Tibial artery (tissue), 4 donors: ENCODE measurements around the gene SPG7.

ENCODE experiments used
- DNase-seq, 2 donors: peaks; one replicate each; pipeline ENCODE4 v3.0.0-alpha.2; 2019
- H3K27ac ChIP-seq, 2 donors: fragments of 200-600 bp; sonication (generic) in 1 of 2; 1 replicate in 1 of 2; 2 replicates in 1 of 2; pipeline ENCODE4 v1.5.1; 2018 to 2019; ENCODE audit warnings: mild to moderate bottlenecking in 1 of 2
- H3K27me3 ChIP-seq, 2 donors: fragments of 200-600 bp; sonication (generic) in 1 of 2; one replicate each; pipeline versions ENCODE4 v1.5.1 to v1.6.0; 2016 to 2019
- H3K36me3 ChIP-seq, 3 donors: fragments of 200-600 bp; sonication (generic) in 2 of 3; one replicate each; pipeline ENCODE4 v1.5.1; 2016 to 2019; ENCODE audit warnings: mild to moderate bottlenecking in 2 of 3
- H3K4me1 ChIP-seq, 4 donors: fragments of 200-600 bp; sonication (generic) in 2 of 4; 1 replicate in 3 of 4; 2 replicates in 1 of 4; pipeline ENCODE4 v1.5.1; 2016 to 2019
- H3K4me3 ChIP-seq, 2 donors: fragments of 200-600 bp; sonication (generic) in 1 of 2; 1 replicate in 1 of 2; 2 replicates in 1 of 2; pipeline ENCODE4 v1.5.1; 2018 to 2019; ENCODE audit warnings: mild to moderate bottlenecking in 2 of 2
- H3K9me3 ChIP-seq, 3 donors: fragments of 200-600 bp; sonication (generic) in 1 of 3; one replicate each; pipeline ENCODE4 v1.5.1; 2016 to 2019
- CTCF ChIP-seq, 2 experiments: fragments of 200-600 bp in 1 of 2; fragments of 450-650 bp in 1 of 2; IDR thresholded peaks; one replicate each; pipeline ENCODE4 v1.5.1; 2017 to 2019; ENCODE audit warnings: antibody characterized with exemption in 2 of 2, mild to moderate bottlenecking in 1 of 2, moderate library complexity in 1 of 2
- intact Hi-C: fragments of 100-400 bp; cut with DNase I; formaldehyde crosslinking; loops from one replicate; pipeline ENCODE4 v1.15.0; 2023; ENCODE audit warnings: low total_unique reads

SPG7 gene

DNA sequence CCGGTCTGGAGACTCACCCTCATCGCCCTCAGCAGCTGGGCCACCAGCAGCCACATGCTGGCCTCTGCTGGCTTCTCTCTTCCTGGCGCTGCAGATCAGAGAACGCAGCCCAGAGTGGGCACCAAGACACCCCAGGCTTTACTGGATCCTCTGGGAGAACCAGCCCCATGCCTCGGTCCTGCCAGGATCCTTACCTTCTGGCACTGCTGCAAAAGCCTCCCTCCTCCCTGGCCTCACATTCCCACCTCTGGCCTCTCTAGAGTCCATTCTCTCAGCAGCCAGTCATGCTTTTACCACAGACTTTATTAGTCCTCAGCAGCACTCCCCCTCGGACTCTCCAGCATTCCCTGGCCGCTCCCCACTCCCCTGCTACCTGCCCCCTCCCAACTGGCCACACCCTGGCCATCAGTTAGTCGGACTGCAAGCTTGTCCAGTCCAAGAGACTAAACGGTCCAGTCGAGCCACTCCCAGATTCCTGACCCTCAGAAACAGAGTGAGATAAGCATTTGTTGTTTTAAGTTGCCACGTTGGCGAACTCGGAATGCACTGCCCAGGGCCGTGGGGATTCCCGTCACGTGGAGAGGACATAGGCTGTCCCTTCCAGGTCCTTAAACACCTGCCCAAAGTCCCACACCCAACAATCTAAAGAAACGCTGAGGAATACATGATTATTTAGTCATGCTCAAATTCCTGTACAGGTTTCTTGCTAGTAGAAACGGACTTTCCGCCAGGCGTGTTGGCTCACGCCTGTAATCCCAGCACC is 5.9 kb upstream of the SPG7 start:
- no peaks in the 10 kb centered on the region for H3K9me3 ChIP-seq
- H3K4me3 ChIP-seq = no peak overlapping the region
- H3K27me3 ChIP-seq = no peaks in the 10 kb centered on the region
- peaks cover 0 to 4% (median 0%) of the 10 kb centered on the region in 3 donors for H3K36me3 ChIP-seq
- no peak for DNase-seq
- intact Hi-C loops = loop anchor here (10.0 kb wide), 2 partner anchors 167 to 257 kb away; no protein-coding TSS in a partner anchor
- H3K4me1 ChIP-seq = peaks cover 0 to 21% (median 11%) of the 10 kb centered on the region in 4 donors
- no peak overlapping the region for H3K27ac ChIP-seq
- TF ChIP-seq CTCF (IDR thresholded peaks at IDR 0.05) = no peak

GRCh38 chr16:89504091-89504490 is 4.1 kb upstream of the SPG7 start:
- Histone ChIP-seq H3K4me1 (peaks cover 0 to 29% (median 18%) of the 10 kb centered on the region in 4 donors), H3K9me3 (no peaks in the 10 kb centered on the region), H3K36me3 (no peaks in the 10 kb centered on the region), H3K27ac (no peak overlapping the region), H3K4me3 (no peak overlapping the region), H3K27me3 (no peaks in the 10 kb centered on the region)
- DNase-seq = no peak
- no peak for TF ChIP-seq CTCF (IDR thresholded peaks at IDR 0.05)
- intact Hi-C loops = loop anchor here (10.0 kb wide), 2 partner anchors 169 to 259 kb away; no protein-coding TSS in a partner anchor

- DNase-seq = peak; percentile 89 to 90
- Histone ChIP-seq H3K9me3 (no peaks in the 10 kb centered on the region), H3K4me3 (no peak overlapping the region), H3K27me3 (no peaks in the 10 kb centered on the region), H3K36me3 (peaks cover under 1 to 2% (median 1%) of the 10 kb centered on the region in 3 donors), H3K27ac (no peak overlapping the region), H3K4me1 (peaks cover 0 to 39% (median 25%) of the 10 kb centered on the region in 4 donors)
- intact Hi-C loops = loop anchor here (10.0 kb wide), 2 partner anchors 171 to 261 kb away; no protein-coding TSS in a partner anchor
- TF ChIP-seq CTCF (IDR thresholded peaks at IDR 0.05) = no peak
These were observed 2.7 kb upstream of the SPG7 start for GRCh38 chr16:89505204-89506112.

- Histone ChIP-seq H3K27ac (no peak overlapping the region), H3K27me3 (no peaks in the 10 kb centered on the region), H3K36me3 (peaks cover 7 to 9% (median 8%) of the 10 kb centered on the region in 3 donors), H3K9me3 (no peaks in the 10 kb centered on the region), H3K4me3 (no peak overlapping the region), H3K4me1 (peaks cover 0 to 39% (median 25%) of the 10 kb centered on the region in 4 donors)
- TF ChIP-seq CTCF (IDR thresholded peaks at IDR 0.05) = no peak
- intact Hi-C loops = loop anchor here (10.0 kb wide), 2 partner anchors 171 to 261 kb away; no protein-coding TSS in a partner anchor
- DNase-seq = no peak
These were observed 2.1 kb upstream of the SPG7 start for GRCh38 chr16:89506113-89506504.

GRCh38 chr16:89506791-89507191 is 1.4 kb upstream of the SPG7 start:
- H3K4me1 ChIP-seq = peaks cover 0 to 39% (median 25%) of the 10 kb centered on the region in 4 donors
- intact Hi-C loops = loop anchor here (10.0 kb wide), 2 partner anchors 172 to 262 kb away; no protein-coding TSS in a partner anchor
- H3K27me3 ChIP-seq = no peaks in the 10 kb centered on the region
- H3K27ac ChIP-seq = peak overlapping the region in 1 of 2 donors; percentile 90
- no peak for TF ChIP-seq CTCF (IDR thresholded peaks at IDR 0.05)
- DNase-seq = no peak
- H3K36me3 ChIP-seq = peaks cover 14 to 15% (median 14%) of the 10 kb centered on the region in 3 donors
- no peaks in the 10 kb centered on the region for H3K9me3 ChIP-seq
- H3K4me3 ChIP-seq = peak overlapping the region in 1 of 2 donors; percentile 83
